Measurements from ENCODE around the gene IFT80.

IFT80 gene

DNA sequence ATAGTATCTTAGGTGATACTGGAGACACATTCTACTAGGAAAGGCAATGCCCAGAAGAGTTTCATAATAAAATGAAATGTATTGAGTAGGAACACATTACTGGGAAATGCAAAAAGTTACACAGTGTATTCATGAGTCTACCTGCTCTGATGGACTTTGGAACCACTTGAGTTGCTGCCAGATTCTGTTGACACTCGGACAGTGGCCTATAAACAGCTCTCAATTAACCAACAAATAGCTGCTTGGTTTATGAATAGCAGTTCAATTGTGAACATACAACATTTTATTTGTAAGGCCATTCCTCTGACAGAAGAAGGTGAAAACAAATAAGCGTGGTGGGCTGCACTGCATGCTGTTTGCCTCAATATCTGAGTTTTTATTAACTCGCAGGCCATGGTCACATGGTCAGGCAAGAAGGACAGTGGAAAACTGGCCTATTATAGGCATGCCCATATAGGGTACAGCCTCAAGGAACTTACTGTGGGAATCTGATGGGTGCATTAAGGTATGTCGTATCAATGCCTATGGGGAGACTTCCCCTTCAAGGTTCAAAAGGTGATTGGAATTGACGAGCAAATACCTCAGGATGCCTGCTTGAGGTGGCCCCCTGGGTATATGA is 107.6 kb downstream of the IFT80 start:
- Histone ChIP-seq H3K36me3 (ENCODE audit: insufficient read depth, low read length) (no peaks in the 10 kb centered on the region), H3K4me3 (ENCODE audit: low read depth in 1 of 2, low read length in 2 of 2) (no peak overlapping the region), H3K27me3 (ENCODE audit: control insufficient read depth in 1 of 2, insufficient read depth in 2 of 2, low read length in 2 of 2) (no peaks in the 10 kb centered on the region), H3K27ac (ENCODE audit: low read depth, low read length) (no peak overlapping the region), H3K4me1 (ENCODE audit: insufficient read depth, low read length) (peaks cover 2% of the 10 kb centered on the region), H3K9me3 (ENCODE audit: low read length) (no peaks in the 10 kb centered on the region), H3K9ac (ENCODE audit: low read length) (no peak overlapping the region)

DNA sequence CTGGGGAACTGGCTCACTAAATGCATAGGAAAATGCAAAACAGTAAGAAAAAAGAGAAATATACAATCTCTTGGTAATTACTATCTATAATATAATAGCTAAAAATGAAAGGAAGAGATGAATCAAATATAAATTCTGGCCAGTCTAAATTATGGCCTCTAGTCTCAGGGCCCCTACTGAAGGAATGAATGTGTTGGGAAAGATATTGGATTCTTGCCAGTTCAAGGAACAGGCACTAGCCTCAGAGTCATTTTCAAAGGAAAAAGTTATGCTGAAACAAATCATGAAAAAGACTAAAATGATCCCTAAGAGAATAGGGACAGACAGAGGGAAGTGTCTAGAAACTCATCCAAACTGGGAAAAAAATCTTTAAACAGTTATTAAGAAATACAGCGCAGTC is 111.4 kb downstream of the IFT80 start:
- Histone ChIP-seq H3K36me3 (ENCODE audit: insufficient read depth, low read length) (no peaks in the 10 kb centered on the region), H3K27me3 (ENCODE audit: control insufficient read depth in 1 of 2, insufficient read depth in 2 of 2, low read length in 2 of 2) (no peaks in the 10 kb centered on the region), H3K4me3 (ENCODE audit: low read depth in 1 of 2, low read length in 2 of 2) (no peak overlapping the region), H3K4me1 (ENCODE audit: insufficient read depth, low read length) (no peaks in the 10 kb centered on the region), H3K27ac (ENCODE audit: low read depth, low read length) (no peak overlapping the region), H3K9me3 (ENCODE audit: low read length) (no peaks in the 10 kb centered on the region), H3K9ac (ENCODE audit: low read length) (no peak overlapping the region)

DNA sequence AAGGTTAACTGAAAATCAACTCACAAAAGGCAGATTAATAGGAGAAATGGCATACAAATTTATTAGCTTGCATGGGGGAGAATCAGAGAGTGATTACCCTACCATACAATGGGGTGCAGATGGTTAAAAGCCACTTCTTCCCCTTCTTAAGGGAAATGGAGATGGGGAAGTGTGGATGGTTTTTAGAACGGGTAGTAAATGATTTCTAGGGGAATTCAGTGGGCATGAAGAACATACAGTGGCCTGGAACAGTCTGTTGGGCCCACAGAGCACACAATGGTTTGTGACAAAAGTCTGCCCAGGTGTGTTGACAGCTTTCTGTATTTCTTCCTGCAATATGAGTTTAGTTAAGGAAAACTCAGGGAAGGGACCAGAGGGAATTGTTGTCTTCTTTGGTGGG is 112.8 kb downstream of the IFT80 start:
- no peaks in the 10 kb centered on the region for H3K27me3 ChIP-seq (ENCODE audit: control insufficient read depth in 1 of 2, insufficient read depth in 2 of 2, low read length in 2 of 2)
- H3K9ac ChIP-seq (ENCODE audit: low read length): no peak overlapping the region
- no peak overlapping the region for H3K4me3 ChIP-seq (ENCODE audit: low read depth in 1 of 2, low read length in 2 of 2)
- no peak overlapping the region for H3K27ac ChIP-seq (ENCODE audit: low read depth, low read length)
- H3K9me3 ChIP-seq (ENCODE audit: low read length): no peaks in the 10 kb centered on the region
- no peaks in the 10 kb centered on the region for H3K36me3 ChIP-seq (ENCODE audit: insufficient read depth, low read length)
- no peaks in the 10 kb centered on the region for H3K4me1 ChIP-seq (ENCODE audit: insufficient read depth, low read length)

DNA sequence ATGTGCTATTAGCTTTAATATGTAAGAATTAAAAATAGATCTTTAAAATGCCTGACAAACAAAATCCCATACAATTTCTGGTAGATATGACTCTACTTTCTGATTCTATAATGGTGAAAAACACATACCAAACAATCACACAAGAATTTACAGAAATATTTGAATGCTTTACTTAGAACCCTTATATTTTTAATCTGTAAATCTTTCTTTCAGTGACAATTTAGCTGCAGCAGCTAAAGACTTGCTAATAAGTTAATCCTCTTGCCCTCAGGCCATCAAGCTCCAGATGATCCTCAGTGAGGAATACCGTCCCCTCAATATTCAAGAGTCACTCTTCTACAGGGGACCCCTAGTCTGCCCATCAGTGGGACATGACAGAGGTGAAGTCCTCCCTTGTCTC is 118.2 kb downstream of the IFT80 start:
- Histone ChIP-seq H3K9me3 (ENCODE audit: low read length) (no peaks in the 10 kb centered on the region), H3K9ac (ENCODE audit: low read length) (no peak overlapping the region), H3K36me3 (ENCODE audit: insufficient read depth, low read length) (peaks cover 4% of the 10 kb centered on the region), H3K4me3 (ENCODE audit: low read depth in 1 of 2, low read length in 2 of 2) (no peak overlapping the region), H3K27me3 (ENCODE audit: control insufficient read depth in 1 of 2, insufficient read depth in 2 of 2, low read length in 2 of 2) (no peaks in the 10 kb centered on the region), H3K4me1 (ENCODE audit: insufficient read depth, low read length) (no peaks in the 10 kb centered on the region), H3K27ac (ENCODE audit: low read depth, low read length) (no peak overlapping the region)

DNA sequence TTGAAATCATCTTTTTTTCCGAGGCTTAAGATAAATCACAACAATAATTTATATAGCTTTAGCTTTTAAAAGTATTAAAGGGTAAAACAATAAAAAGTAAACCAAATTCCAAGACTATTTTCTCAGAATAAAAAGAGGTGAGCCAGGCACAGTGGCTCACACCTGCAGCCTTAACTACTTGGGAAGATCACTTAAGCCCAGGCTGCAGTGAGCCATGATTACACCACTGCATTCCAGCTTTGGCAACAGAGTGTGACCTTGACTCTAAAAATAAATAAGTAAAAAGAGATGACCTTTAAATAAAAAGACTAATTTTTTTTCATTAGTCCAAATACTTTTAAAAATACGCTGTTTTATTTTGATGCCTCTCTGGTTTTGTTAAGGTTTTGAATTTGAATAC is 119.4 kb downstream of the IFT80 start:
- no peaks in the 10 kb centered on the region for H3K4me1 ChIP-seq (ENCODE audit: insufficient read depth, low read length)
- no peak overlapping the region for H3K9ac ChIP-seq (ENCODE audit: low read length)
- H3K36me3 ChIP-seq (ENCODE audit: insufficient read depth, low read length): peaks cover 4% of the 10 kb centered on the region
- H3K4me3 ChIP-seq (ENCODE audit: low read depth in 1 of 2, low read length in 2 of 2): no peak overlapping the region
- no peak overlapping the region for H3K27ac ChIP-seq (ENCODE audit: low read depth, low read length)
- H3K27me3 ChIP-seq (ENCODE audit: control insufficient read depth in 1 of 2, insufficient read depth in 2 of 2, low read length in 2 of 2): no peaks in the 10 kb centered on the region
- no peaks in the 10 kb centered on the region for H3K9me3 ChIP-seq (ENCODE audit: low read length)

DNA sequence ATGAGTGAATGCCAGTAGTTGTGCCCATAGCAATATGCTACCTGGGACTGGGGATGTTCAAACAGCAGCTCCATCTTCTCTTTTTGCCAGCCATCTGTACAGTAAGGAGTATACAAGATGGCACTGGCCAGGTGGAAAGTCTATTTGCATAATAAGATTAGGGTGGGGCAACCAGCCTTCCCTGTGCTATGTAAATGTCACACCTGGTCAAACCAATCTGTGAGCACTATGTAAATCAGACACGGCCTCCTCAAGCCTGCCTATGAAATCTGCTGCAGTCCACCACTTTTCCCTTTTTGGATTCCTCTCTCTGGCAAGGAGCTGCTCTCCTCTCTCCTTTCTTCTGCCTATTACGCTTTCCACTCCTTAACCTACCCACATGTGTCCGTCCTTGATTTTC is 120.8 kb downstream of the IFT80 start:
- Histone ChIP-seq H3K27me3 (ENCODE audit: control insufficient read depth in 1 of 2, insufficient read depth in 2 of 2, low read length in 2 of 2) (no peaks in the 10 kb centered on the region), H3K36me3 (ENCODE audit: insufficient read depth, low read length) (peaks cover 4% of the 10 kb centered on the region)

DNA sequence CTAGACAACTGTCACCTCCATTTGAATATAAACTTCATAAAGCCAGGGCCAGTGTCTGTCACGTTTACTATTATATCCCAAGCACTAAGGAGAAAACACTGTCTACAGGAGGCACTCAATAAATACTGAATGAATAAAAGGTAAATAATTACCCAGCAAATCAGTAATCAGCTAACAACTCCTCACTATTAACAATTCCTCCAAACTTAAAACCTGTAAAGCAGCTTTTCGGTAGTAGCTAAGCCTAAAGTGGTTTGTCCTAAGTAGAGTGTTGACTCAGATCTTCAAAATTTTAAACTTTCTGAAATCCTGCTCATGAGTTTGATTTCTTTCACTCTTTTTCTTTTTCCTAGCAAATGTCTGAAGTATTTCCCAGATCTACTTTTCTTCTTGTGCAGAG is 133.9 kb downstream of the IFT80 start:
- Histone ChIP-seq H3K36me3 (ENCODE audit: insufficient read depth, low read length) (no peaks in the 10 kb centered on the region), H3K4me3 (ENCODE audit: low read depth in 1 of 2, low read length in 2 of 2) (no peak overlapping the region), H3K9me3 (ENCODE audit: low read length) (no peaks in the 10 kb centered on the region), H3K27me3 (ENCODE audit: control insufficient read depth in 1 of 2, insufficient read depth in 2 of 2, low read length in 2 of 2) (no peaks in the 10 kb centered on the region), H3K4me1 (ENCODE audit: insufficient read depth, low read length) (no peaks in the 10 kb centered on the region), H3K9ac (ENCODE audit: low read length) (no peak overlapping the region), H3K27ac (ENCODE audit: low read depth, low read length) (no peak overlapping the region)

More for the DNA sequence above, 120.8 kb downstream of the IFT80 start:
- H3K4me3 ChIP-seq (ENCODE audit: low read depth in 1 of 2, low read length in 2 of 2): no peak overlapping the region
- H3K9ac ChIP-seq (ENCODE audit: low read length): no peak overlapping the region
- H3K4me1 ChIP-seq (ENCODE audit: insufficient read depth, low read length): no peaks in the 10 kb centered on the region
- no peak overlapping the region for H3K27ac ChIP-seq (ENCODE audit: low read depth, low read length)
- H3K9me3 ChIP-seq (ENCODE audit: low read length): no peaks in the 10 kb centered on the region

DNA sequence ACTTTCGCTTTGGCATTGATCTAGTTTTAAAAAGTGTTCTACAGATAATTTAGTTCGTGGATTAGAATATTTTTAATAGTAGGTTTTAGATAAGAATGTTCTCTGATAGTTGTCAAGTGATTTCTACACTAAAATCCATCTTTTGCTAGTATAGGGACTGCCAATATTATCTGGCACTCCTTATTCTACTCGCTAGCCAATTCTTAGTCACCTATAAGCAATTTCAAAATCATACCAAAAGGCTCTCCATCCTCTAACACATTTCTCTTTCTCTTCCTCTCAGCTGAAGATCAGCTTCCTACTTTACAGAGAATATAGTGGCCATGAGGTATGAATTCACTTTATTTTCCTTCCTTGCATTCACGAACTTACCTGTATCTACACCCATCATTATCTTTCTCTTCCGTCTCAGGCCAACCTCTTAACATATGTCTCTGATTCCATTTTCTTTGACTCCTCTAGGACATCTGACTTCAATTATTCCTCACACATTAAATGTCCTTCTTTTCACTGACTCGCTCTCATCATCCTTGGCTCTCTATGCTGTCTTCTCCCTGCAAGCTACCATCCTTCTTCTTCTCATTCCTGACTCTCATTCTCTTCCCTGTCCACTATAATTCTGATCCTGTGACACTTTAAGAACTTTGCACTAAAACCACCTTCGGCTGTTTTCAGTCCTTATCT is 138.3 kb downstream of the IFT80 start:
- H3K4me3 ChIP-seq (ENCODE audit: low read depth in 1 of 2, low read length in 2 of 2): no peak overlapping the region
- H3K4me1 ChIP-seq (ENCODE audit: insufficient read depth, low read length): peaks cover 8% of the 10 kb centered on the region
- H3K27me3 ChIP-seq (ENCODE audit: control insufficient read depth in 1 of 2, insufficient read depth in 2 of 2, low read length in 2 of 2): no peaks in the 10 kb centered on the region
- H3K9ac ChIP-seq (ENCODE audit: low read length): no peak overlapping the region
- H3K9me3 ChIP-seq (ENCODE audit: low read length): no peaks in the 10 kb centered on the region
- H3K36me3 ChIP-seq (ENCODE audit: insufficient read depth, low read length): no peaks in the 10 kb centered on the region
- no peak overlapping the region for H3K27ac ChIP-seq (ENCODE audit: low read depth, low read length)

DNA sequence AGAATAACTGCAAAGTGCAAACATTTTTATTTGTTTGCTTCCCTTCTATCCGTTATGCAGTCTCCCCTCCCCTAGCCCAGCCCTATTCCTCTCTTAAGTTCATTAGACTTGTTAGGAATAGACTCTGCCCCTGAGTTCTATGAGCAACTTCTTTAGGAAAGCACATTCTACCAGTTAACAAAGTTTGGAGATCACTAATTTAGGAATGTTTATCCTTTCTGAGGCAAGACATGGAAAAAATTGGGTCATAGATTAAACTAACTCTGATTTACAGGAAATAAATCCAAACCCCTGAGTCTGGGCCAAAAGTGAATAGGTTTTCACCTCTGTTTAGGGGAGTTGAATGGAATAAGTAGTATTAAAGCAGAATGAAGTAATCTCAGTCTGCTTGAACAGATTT is 139.4 kb downstream of the IFT80 start:
- Histone ChIP-seq H3K9me3 (ENCODE audit: low read length) (no peaks in the 10 kb centered on the region), H3K27me3 (ENCODE audit: control insufficient read depth in 1 of 2, insufficient read depth in 2 of 2, low read length in 2 of 2) (no peaks in the 10 kb centered on the region), H3K27ac (ENCODE audit: low read depth, low read length) (no peak overlapping the region), H3K4me1 (ENCODE audit: insufficient read depth, low read length) (peaks cover 8% of the 10 kb centered on the region), H3K36me3 (ENCODE audit: insufficient read depth, low read length) (no peaks in the 10 kb centered on the region), H3K4me3 (ENCODE audit: low read depth in 1 of 2, low read length in 2 of 2) (no peak overlapping the region), H3K9ac (ENCODE audit: low read length) (no peak overlapping the region)

DNA sequence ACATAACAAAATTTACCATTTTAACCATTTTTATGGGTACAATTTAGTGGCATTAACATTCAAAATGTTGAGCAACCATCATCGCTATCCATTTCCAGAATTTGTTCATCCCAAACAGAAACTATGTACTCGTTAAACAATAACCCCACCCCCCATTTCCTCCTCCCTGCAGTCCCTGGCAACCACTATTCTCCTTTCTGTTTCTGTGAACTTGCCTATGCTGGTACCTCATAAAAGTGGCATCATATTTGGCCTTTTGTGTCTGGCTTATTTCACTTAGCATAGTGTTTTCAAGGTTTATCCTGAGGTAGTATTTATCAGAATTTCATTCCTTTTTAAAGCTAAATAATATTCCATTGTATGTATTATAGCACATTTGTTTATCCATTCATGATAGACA is 141.4 kb downstream of the IFT80 start:
- Histone ChIP-seq H3K27ac (ENCODE audit: low read depth, low read length) (no peak overlapping the region), H3K27me3 (ENCODE audit: control insufficient read depth in 1 of 2, insufficient read depth in 2 of 2, low read length in 2 of 2) (no peaks in the 10 kb centered on the region), H3K9me3 (ENCODE audit: low read length) (no peaks in the 10 kb centered on the region), H3K4me3 (ENCODE audit: low read depth in 1 of 2, low read length in 2 of 2) (no peak overlapping the region), H3K4me1 (ENCODE audit: insufficient read depth, low read length) (peaks cover 16% of the 10 kb centered on the region), H3K9ac (ENCODE audit: low read length) (no peak overlapping the region), H3K36me3 (ENCODE audit: insufficient read depth, low read length) (no peaks in the 10 kb centered on the region)

DNA sequence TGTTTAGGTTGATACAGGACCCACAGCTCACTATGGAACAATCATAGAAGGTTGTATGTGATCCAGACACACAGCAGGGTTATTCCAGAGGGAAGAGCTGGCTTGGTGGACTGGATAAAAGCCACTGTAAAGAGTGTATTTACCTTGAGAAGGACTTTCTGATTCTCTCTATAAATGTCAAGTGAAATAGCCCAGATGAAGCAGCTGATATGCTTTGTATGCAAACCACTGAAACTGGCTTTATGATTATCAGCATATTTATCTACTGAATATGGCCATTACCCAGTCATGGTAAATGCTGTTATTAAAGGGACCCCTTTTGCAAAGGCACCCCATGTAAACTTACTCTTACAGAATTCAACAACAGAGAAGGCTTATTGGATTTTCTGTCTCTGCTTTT is 145.7 kb downstream of the IFT80 start:
- no peaks in the 10 kb centered on the region for H3K36me3 ChIP-seq (ENCODE audit: insufficient read depth, low read length)
- H3K9ac ChIP-seq (ENCODE audit: low read length): no peak overlapping the region
- peak overlapping the region; percentile 21 for H3K27ac ChIP-seq (ENCODE audit: low read depth, low read length)
- H3K4me3 ChIP-seq (ENCODE audit: low read depth in 1 of 2, low read length in 2 of 2): no peak overlapping the region
- no peaks in the 10 kb centered on the region for H3K9me3 ChIP-seq (ENCODE audit: low read length)
- H3K27me3 ChIP-seq (ENCODE audit: control insufficient read depth in 1 of 2, insufficient read depth in 2 of 2, low read length in 2 of 2): no peaks in the 10 kb centered on the region
- peaks cover 8% of the 10 kb centered on the region for H3K4me1 ChIP-seq (ENCODE audit: insufficient read depth, low read length)

DNA sequence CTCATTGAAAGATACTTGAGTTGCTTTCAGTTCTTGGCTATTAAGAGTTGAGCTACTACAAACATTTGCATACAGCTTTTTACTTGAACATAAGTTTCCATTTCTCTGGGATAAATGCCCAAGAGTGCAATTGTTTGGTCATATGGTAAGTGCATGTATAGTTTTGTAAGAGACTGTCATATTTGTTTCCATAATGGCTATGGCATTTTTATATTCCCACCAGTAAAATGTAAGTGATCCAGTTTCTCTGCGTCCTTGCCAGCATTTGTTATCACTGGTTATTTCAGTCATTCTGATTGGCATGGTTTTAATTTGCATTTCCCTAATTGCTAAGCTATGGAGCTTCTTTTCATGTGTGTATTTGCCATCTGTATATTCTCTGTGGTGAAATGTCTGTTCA is 151.3 kb downstream of the IFT80 start:
- Histone ChIP-seq H3K9ac (ENCODE audit: low read length) (no peak overlapping the region), H3K27me3 (ENCODE audit: control insufficient read depth in 1 of 2, insufficient read depth in 2 of 2, low read length in 2 of 2) (no peaks in the 10 kb centered on the region), H3K36me3 (ENCODE audit: insufficient read depth, low read length) (no peaks in the 10 kb centered on the region), H3K4me3 (ENCODE audit: low read depth in 1 of 2, low read length in 2 of 2) (no peak overlapping the region), H3K9me3 (ENCODE audit: low read length) (no peaks in the 10 kb centered on the region), H3K27ac (ENCODE audit: low read depth, low read length) (no peak overlapping the region), H3K4me1 (ENCODE audit: insufficient read depth, low read length) (no peaks in the 10 kb centered on the region)

Measured in muscle layer of colon (tissue), 2 donors.